ENCODE results near the gene NDUFV3. TPM values are rescaled to one million over a fixed set of nuclear protein-coding genes. Genes with fewer than 3 reads are reported as not detected.
"Not testable (repeated sequence)": the region's sequence is repeated elsewhere in the genome, so short reads cannot be mapped to it uniquely, and the experiment has no call there.

The NDUFV3 gene
- total and polyA plus RNA-seq, 7 donors: 37.3 to 105 (median 74.8) TPM

DNA sequence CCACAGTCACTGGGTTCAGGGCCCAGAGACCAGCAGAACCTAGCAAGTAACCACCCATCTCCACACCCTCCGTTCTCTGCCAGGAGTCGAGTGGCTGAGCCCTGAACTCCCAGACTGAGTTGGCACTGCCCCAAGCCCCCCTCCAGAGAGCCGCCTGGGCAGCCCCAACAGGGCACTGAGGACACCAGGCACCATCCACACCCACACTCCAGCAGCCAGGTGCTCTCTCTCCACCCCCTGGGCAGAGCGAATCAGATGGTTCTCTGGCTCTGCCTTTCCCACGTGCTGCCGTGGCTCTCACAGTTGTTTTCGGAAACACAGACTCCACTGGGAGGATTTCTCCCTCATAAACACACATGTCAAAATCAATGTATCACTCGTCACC lies 27.3 kb upstream of the NDUFV3 start:
- H3K9me3 ChIP-seq: no peaks in the 10 kb centered on the region
- H3K4me1 ChIP-seq: no peaks in the 10 kb centered on the region
- H3K27ac ChIP-seq: no peak overlapping the region
- H3K4me3 ChIP-seq: no peak overlapping the region
- 34 to 46% (median 42%) methylated on average over 8 of the region's 8 CpGs for WGBS, 3 donors
- H3K36me3 ChIP-seq (ENCODE audit: insufficient read depth in 1 of 2, low read depth in 1 of 2): peaks cover 0 to 58% of the 10 kb centered on the region in 2 donors
- no peaks in the 10 kb centered on the region for H3K27me3 ChIP-seq (ENCODE audit: insufficient read depth in 3 of 3, low read length in 2 of 3)
- peak in 3 of 4 donors; percentile 49 to 74 (median 71) for ATAC-seq
- TF ChIP-seq, protein P1, sequence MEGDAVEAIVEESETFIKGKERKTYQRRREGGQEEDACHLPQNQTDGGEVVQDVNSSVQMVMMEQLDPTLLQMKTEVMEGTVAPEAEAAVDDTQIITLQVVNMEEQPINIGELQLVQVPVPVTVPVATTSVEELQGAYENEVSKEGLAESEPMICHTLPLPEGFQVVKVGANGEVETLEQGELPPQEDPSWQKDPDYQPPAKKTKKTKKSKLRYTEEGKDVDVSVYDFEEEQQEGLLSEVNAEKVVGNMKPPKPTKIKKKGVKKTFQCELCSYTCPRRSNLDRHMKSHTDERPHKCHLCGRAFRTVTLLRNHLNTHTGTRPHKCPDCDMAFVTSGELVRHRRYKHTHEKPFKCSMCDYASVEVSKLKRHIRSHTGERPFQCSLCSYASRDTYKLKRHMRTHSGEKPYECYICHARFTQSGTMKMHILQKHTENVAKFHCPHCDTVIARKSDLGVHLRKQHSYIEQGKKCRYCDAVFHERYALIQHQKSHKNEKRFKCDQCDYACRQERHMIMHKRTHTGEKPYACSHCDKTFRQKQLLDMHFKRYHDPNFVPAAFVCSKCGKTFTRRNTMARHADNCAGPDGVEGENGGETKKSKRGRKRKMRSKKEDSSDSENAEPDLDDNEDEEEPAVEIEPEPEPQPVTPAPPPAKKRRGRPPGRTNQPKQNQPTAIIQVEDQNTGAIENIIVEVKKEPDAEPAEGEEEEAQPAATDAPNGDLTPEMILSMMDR (IDR thresholded peaks at IDR 0.05): no peak
- intact Hi-C loops (cut with DNase I): loop anchor here in 1 of 2 donors (5.0 to 10.0 kb wide), 2 partner anchors 48 to 49 kb away; no protein-coding TSS in a partner anchor
- DNase-seq: peak in 1 of 2 donors; percentile 75

DNA sequence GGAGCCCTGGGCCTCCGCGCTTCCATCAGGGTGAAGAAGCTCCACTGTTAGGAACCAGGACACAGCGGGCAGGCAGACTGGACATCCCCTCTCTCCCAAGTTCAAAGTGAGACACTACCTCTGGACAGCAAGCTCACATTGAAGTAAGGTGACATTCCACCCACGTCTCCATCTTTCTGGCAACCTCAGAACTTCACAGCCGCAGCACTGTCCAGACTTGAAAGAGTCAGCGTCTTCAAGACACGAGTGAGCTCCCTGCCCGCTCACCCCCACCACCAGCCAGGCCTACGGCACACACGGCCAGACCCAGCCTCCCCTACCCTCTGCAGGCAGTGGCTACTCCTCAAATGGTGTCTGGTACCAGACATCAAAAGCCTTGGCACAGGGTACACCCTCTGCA lies 24.9 kb upstream of the NDUFV3 start:
- ATAC-seq (no peak), DNase-seq (no peak)
- 86 to 92% (median 92%) methylated on average over 10 of the region's 10 CpGs for WGBS, 3 donors
- peaks cover 2 to 61% of the 10 kb centered on the region in 2 donors for H3K36me3 ChIP-seq (ENCODE audit: insufficient read depth in 1 of 2, low read depth in 1 of 2)
- H3K27ac ChIP-seq: no peak overlapping the region
- TF ChIP-seq, protein P1 (IDR thresholded peaks at IDR 0.05): no peak
- intact Hi-C loops (cut with DNase I): loop anchor here in 1 of 2 donors (5.0 to 10.0 kb wide), 2 partner anchors 47 to 51 kb away; no protein-coding TSS in a partner anchor
- H3K4me1 ChIP-seq: no peaks in the 10 kb centered on the region
- no peak overlapping the region for H3K4me3 ChIP-seq
- no peaks in the 10 kb centered on the region for H3K27me3 ChIP-seq (ENCODE audit: insufficient read depth in 3 of 3, low read length in 2 of 3)
- no peaks in the 10 kb centered on the region for H3K9me3 ChIP-seq

DNA sequence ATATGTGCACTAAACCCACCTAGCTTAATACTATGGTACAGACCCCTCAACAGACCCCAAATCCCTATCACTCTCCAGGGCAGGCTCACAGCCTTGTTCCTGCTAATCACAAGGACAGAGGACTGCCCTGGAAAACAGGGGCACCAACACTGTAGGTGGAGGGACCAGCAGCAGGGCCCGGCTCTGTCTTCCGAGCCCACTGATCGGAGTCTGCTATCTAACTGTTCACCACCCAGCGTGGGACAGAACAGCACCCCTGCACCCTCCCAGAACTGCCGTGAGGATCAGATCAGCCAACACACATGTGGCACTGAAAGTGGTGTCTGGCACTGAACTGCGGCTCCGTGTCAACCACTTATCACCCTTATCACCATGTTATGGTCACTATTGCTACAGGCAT lies 20.0 kb upstream of the NDUFV3 start:
- Histone ChIP-seq H3K36me3 (ENCODE audit: insufficient read depth in 1 of 2, low read depth in 1 of 2) (peaks cover 5 to 82% of the 10 kb centered on the region in 2 donors), H3K9me3 (no peaks in the 10 kb centered on the region), H3K27me3 (ENCODE audit: insufficient read depth in 3 of 3, low read length in 2 of 3) (no peaks in the 10 kb centered on the region), H3K4me3 (no peak overlapping the region), H3K4me1 (peaks cover 5% of the 10 kb centered on the region), H3K27ac (no peak overlapping the region)
- no peak for ATAC-seq
- TF ChIP-seq, protein P1 (IDR thresholded peaks at IDR 0.05): no peak
- WGBS, 3 donors: 88 to 95% (median 94%) methylated on average over 7 of the region's 7 CpGs
- intact Hi-C loops (cut with DNase I): no loop called here
- no peak for DNase-seq

DNA sequence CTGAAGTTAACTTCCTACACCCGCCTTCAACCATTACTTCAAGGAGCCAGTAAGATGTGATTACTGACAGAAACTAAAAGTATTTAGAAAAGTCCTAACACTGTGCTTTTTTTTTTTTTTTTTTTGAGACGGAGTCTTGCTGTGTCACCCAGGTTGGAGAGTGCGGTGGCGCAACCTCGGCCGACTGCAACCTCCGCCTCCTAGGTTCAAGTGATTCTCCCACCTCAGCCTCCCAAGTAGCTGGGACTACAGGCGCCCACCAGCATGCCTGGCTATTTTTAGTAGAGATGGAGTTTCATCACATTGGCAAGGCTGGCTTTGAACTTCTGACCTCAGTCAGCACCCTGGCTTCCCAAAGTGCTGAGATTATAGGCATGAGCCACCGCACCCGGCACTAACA lies 17.3 kb upstream of the NDUFV3 start:
- H3K27ac ChIP-seq; H3K4me3 ChIP-seq; intact Hi-C loops (cut with DNase I); ATAC-seq; H3K9me3 ChIP-seq; H3K27me3 ChIP-seq (ENCODE audit: insufficient read depth in 3 of 3, low read length in 2 of 3): not testable (repeated sequence)
- 76 to 84% (median 77%) methylated on average over 10 of the region's 10 CpGs for WGBS, 3 donors
- peak in 1 of 2 donors; percentile 19 for DNase-seq
- H3K4me1 ChIP-seq: peaks cover 11% of the 10 kb centered on the region
- peaks cover 5 to 58% of the 10 kb centered on the region in 2 donors for H3K36me3 ChIP-seq (ENCODE audit: insufficient read depth in 1 of 2, low read depth in 1 of 2)

DNA sequence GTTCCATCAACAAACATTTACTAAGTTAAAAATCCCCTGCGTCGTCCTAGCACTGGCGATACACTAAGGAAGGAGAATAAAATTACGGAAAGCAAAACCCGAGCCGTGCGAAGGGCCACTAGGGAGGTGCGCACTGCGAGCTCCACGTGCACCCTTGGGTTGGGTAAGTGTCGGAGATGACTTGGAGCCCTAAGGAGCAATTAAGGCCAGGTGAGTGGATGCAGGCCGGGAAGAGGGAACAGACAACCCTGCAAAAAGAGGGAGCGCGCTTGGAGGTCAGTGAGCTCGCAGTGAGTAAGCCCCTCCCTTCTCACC lies 14.5 kb upstream of the NDUFV3 start:
- DNase-seq (no peak), ATAC-seq (peak; percentile 28 to 34 (median 32))
- TF ChIP-seq, protein P1 (IDR thresholded peaks at IDR 0.05): no peak
- Histone ChIP-seq H3K27me3 (ENCODE audit: insufficient read depth in 3 of 3, low read length in 2 of 3) (no peaks in the 10 kb centered on the region), H3K9me3 (no peaks in the 10 kb centered on the region), H3K4me1 (peaks cover 11% of the 10 kb centered on the region), H3K36me3 (ENCODE audit: insufficient read depth in 1 of 2, low read depth in 1 of 2) (peaks cover 2 to 29% of the 10 kb centered on the region in 2 donors), H3K4me3 (peak overlapping the region; percentile 95), H3K27ac (peak overlapping the region; percentile 97)
- intact Hi-C loops (cut with DNase I): no loop called here
- 0 to 1% (median 0%) methylated on average over 15 of the region's 15 CpGs for WGBS, 3 donors
